Lower leg skin (tissue), 3 donors: ENCODE data around the gene TXNDC5.

Source experiments
- CTCF ChIP-seq, 3 donors: fragments of 450-650 bp; IDR thresholded peaks; one replicate each; pipeline ENCODE4 v1.5.1; 2016; ENCODE audit warnings: antibody characterized with exemption in 3 of 3, mild to moderate bottlenecking in 3 of 3, moderate library complexity in 2 of 3
- POLR2A ChIP-seq, 2 donors: fragments of 450-650 bp; IDR thresholded peaks; one replicate each; pipeline ENCODE4 v1.6.1; 2016 to 2017; ENCODE audit warnings: antibody characterized with exemption in 2 of 2, mild to moderate bottlenecking in 1 of 2, moderate library complexity in 1 of 2

GRCh38 chr6:7893342-7893741 lies 17.2 kb downstream of the TXNDC5 start:
- TF ChIP-seq CTCF (IDR thresholded peaks at IDR 0.05) (no peak), POLR2A (IDR thresholded peaks at IDR 0.05) (no peak)
